Tibial artery (tissue), 4 donors: ENCODE results near the gene KCND2.
"Not testable (repeated sequence)": the region's sequence is repeated elsewhere in the genome, so short reads cannot be mapped to it uniquely, and the experiment has no call there.

Experiments
- DNase-seq, 2 donors: peaks; one replicate each; pipeline ENCODE4 v3.0.0-alpha.2; 2019
- H3K27ac ChIP-seq, 2 donors: fragments of 200-600 bp; sonication (generic) in 1 of 2; 1 replicate in 1 of 2; 2 replicates in 1 of 2; pipeline ENCODE4 v1.5.1; 2018 to 2019; ENCODE audit warnings: mild to moderate bottlenecking in 1 of 2
- H3K27me3 ChIP-seq, 2 donors: fragments of 200-600 bp; sonication (generic) in 1 of 2; one replicate each; pipeline versions ENCODE4 v1.5.1 to v1.6.0; 2016 to 2019
- H3K36me3 ChIP-seq, 3 donors: fragments of 200-600 bp; sonication (generic) in 2 of 3; one replicate each; pipeline ENCODE4 v1.5.1; 2016 to 2019; ENCODE audit warnings: mild to moderate bottlenecking in 2 of 3
- H3K4me1 ChIP-seq, 4 donors: fragments of 200-600 bp; sonication (generic) in 2 of 4; 1 replicate in 3 of 4; 2 replicates in 1 of 4; pipeline ENCODE4 v1.5.1; 2016 to 2019
- H3K4me3 ChIP-seq, 2 donors: fragments of 200-600 bp; sonication (generic) in 1 of 2; 1 replicate in 1 of 2; 2 replicates in 1 of 2; pipeline ENCODE4 v1.5.1; 2018 to 2019; ENCODE audit warnings: mild to moderate bottlenecking in 2 of 2
- H3K9me3 ChIP-seq, 3 donors: fragments of 200-600 bp; sonication (generic) in 1 of 3; one replicate each; pipeline ENCODE4 v1.5.1; 2016 to 2019
- intact Hi-C: fragments of 100-400 bp; cut with DNase I; formaldehyde crosslinking; loops from one replicate; pipeline ENCODE4 v1.15.0; 2023; ENCODE audit warnings: low total_unique reads
- TF ChIP-seq, protein P1 (sequence below), 2 experiments: fragments of 200-600 bp in 1 of 2; fragments of 450-650 bp in 1 of 2; IDR thresholded peaks; one replicate each; pipeline ENCODE4 v1.5.1; 2017 to 2019; ENCODE audit warnings: antibody characterized with exemption in 2 of 2, mild to moderate bottlenecking in 1 of 2, moderate library complexity in 1 of 2

Gene KCND2

DNA sequence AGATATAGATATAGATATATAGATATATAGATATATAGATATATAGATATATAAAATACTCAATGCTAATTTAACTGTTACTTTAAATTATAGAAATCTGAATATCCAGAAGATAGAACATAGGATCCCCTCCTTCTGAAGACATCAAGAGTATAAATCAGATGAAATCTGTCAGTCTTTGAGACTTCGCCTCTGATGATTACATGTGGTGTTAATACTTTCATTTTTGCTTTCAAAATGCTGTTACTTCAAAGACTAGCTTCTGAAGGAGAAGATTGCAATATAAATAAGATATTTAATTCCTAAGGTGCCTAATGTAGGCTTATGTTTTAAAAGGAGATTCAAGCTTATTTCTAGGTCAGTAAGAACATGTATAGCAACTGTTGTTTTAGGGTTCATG lies 404.6 kb downstream of the KCND2 start:
- no peaks in the 10 kb centered on the region for H3K27me3 ChIP-seq
- H3K4me1 ChIP-seq: no peaks in the 10 kb centered on the region
- TF ChIP-seq, protein P1, sequence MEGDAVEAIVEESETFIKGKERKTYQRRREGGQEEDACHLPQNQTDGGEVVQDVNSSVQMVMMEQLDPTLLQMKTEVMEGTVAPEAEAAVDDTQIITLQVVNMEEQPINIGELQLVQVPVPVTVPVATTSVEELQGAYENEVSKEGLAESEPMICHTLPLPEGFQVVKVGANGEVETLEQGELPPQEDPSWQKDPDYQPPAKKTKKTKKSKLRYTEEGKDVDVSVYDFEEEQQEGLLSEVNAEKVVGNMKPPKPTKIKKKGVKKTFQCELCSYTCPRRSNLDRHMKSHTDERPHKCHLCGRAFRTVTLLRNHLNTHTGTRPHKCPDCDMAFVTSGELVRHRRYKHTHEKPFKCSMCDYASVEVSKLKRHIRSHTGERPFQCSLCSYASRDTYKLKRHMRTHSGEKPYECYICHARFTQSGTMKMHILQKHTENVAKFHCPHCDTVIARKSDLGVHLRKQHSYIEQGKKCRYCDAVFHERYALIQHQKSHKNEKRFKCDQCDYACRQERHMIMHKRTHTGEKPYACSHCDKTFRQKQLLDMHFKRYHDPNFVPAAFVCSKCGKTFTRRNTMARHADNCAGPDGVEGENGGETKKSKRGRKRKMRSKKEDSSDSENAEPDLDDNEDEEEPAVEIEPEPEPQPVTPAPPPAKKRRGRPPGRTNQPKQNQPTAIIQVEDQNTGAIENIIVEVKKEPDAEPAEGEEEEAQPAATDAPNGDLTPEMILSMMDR (IDR thresholded peaks at IDR 0.05): no peak
- H3K36me3 ChIP-seq: no peaks in the 10 kb centered on the region
- H3K27ac ChIP-seq: no peak overlapping the region
- no peak for DNase-seq
- intact Hi-C loops: no loop called here
- H3K9me3 ChIP-seq: no peaks in the 10 kb centered on the region
- H3K4me3 ChIP-seq: no peak overlapping the region

DNA sequence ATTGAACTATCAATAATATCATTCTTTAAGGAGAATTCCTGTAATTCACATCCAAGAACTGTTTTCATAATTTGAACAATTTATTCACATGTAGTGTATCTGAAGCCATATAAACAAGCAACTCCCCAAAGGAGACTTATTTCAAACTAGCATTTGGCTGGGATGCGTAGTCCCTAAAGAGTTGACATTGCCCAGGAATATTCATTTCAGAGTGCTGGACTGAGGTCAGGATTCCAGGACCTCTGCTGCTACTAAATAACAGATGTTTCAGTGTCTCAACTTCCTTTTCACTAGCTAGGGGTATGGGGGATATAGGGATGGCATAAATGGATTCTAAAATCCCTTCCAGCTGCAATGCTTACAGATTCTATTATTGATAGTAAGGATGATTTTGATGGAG lies 408.0 kb downstream of the KCND2 start:
- intact Hi-C loops: no loop called here
- H3K4me3 ChIP-seq: no peak overlapping the region
- no peaks in the 10 kb centered on the region for H3K9me3 ChIP-seq
- no peaks in the 10 kb centered on the region for H3K4me1 ChIP-seq
- TF ChIP-seq, protein P1 (IDR thresholded peaks at IDR 0.05): no peak
- H3K27ac ChIP-seq: no peak overlapping the region
- no peaks in the 10 kb centered on the region for H3K27me3 ChIP-seq
- DNase-seq: no peak
- no peaks in the 10 kb centered on the region for H3K36me3 ChIP-seq

DNA sequence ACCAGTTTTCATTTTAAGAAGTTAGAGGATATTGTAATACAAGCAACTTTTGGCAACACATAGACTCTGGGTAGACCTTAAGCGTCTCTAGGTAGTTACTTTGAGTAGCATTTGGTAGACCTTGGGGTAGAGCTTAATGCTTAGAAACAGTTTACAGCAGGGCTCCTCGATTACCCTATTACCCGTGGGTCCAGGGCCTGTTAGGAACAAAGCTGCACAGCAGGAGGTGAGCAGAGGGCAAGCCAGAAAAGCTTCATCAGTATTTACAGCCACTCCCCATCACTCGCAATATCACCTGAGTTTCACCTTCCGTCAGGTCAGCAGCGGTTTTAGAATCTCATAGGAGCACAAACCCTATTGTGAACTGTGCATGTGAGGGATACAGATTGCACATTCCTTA lies 411.5 kb downstream of the KCND2 start:
- H3K4me1 ChIP-seq: no peaks in the 10 kb centered on the region
- TF ChIP-seq, protein P1 (IDR thresholded peaks at IDR 0.05): no peak
- DNase-seq: no peak
- intact Hi-C loops: no loop called here
- H3K9me3 ChIP-seq: no peaks in the 10 kb centered on the region
- no peak overlapping the region for H3K27ac ChIP-seq
- no peaks in the 10 kb centered on the region for H3K27me3 ChIP-seq
- H3K36me3 ChIP-seq: no peaks in the 10 kb centered on the region
- H3K4me3 ChIP-seq: no peak overlapping the region

DNA sequence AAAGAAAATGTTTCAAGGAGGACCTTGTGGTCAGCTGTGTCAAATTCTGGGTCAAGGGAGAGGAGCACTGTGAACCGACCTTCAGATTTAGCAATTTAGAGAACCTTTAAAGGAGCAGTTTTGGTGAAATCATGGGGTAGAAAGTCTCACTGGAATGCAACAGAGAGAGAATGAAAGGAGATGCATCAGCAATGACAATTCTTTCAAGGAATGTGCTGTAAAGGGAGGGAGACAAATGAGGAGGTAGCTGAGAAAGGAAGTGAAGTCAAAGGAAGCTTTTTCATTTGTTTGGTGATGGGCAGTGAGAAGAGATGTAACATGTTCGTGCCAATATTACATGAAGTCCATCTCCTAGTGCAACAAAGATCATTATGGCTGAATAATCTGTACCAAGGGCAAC lies 418.9 kb downstream of the KCND2 start:
- TF ChIP-seq, protein P1 (IDR thresholded peaks at IDR 0.05): no peak

DNA sequence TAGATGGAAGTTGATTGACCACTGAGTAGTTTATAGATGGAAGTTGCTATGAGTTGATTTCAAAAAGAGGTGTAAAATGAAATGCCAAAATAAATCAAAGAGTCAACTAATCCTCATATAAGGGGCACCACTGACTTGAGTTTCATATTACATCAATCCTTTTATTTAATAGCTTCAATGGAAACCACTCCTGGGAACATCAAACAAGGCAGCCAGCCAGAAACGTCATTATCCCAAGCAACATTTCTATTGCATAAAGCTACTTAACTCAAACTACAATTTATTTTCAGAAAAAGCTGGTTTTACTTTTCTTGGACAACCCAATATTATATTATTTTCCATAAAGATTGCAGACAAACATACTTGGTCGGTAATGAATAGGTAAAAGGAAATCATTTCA lies 422.9 kb downstream of the KCND2 start:
- no peak overlapping the region for H3K27ac ChIP-seq
- H3K27me3 ChIP-seq: no peaks in the 10 kb centered on the region
- TF ChIP-seq, protein P1 (IDR thresholded peaks at IDR 0.05): no peak
- H3K36me3 ChIP-seq: no peaks in the 10 kb centered on the region
- H3K9me3 ChIP-seq: no peaks in the 10 kb centered on the region
- DNase-seq: no peak
- no peaks in the 10 kb centered on the region for H3K4me1 ChIP-seq
- intact Hi-C loops: no loop called here
- H3K4me3 ChIP-seq: no peak overlapping the region

More for the DNA sequence above, 418.9 kb downstream of the KCND2 start:
- no peaks in the 10 kb centered on the region for H3K27me3 ChIP-seq
- intact Hi-C loops: no loop called here
- no peaks in the 10 kb centered on the region for H3K9me3 ChIP-seq
- no peak for DNase-seq
- H3K4me1 ChIP-seq: no peaks in the 10 kb centered on the region
- H3K36me3 ChIP-seq: no peaks in the 10 kb centered on the region
- no peak overlapping the region for H3K4me3 ChIP-seq
- no peak overlapping the region for H3K27ac ChIP-seq

DNA sequence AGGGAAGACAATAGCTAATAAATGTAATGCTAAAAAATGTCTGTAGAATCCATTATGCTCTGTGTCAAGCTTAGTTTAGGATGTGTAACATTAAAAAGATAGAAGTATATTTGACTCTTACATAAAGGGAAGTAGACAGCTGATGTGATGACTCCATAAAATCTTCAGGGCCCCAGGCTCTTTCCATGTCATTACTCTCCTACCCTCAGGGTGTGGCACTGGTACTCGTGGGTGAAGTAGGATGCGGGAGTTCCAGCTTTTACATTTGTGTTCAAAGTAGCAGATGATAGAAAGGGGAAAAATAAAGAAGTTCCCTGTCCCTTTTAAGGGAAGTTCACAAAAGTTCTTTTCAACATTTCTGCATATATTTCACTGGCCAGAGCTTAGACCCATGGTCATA lies 427.8 kb downstream of the KCND2 start:
- TF ChIP-seq, protein P1 (IDR thresholded peaks at IDR 0.05): no peak
- Histone ChIP-seq H3K4me1 (no peaks in the 10 kb centered on the region), H3K36me3 (no peaks in the 10 kb centered on the region), H3K27ac (no peak overlapping the region), H3K27me3 (no peaks in the 10 kb centered on the region), H3K4me3 (no peak overlapping the region), H3K9me3 (no peaks in the 10 kb centered on the region)
- DNase-seq: no peak
- intact Hi-C loops: no loop called here

DNA sequence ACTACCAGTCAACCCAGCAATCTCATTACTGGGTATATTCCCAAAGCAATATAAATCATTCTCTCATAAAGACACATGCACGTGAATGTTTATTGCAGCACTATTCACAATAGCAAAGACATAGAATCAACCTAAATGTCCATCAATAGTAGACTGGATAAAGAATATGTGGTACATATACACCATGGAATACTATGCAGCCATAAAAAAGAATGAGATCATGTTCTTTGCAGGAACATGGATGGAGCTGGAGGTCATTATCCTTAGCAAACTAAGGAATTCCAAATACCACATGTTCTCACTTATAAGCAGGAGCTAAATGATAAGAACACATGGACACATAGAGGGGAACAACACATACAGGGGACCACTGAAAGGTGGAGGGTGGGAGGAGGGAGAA lies 429.4 kb downstream of the KCND2 start:
- H3K9me3 ChIP-seq, H3K4me1 ChIP-seq, DNase-seq, H3K36me3 ChIP-seq, intact Hi-C loops, H3K27ac ChIP-seq, H3K4me3 ChIP-seq, H3K27me3 ChIP-seq: not testable (repeated sequence)
